ENCODE measurements around the gene GALNTL6.
"Not testable (repeated sequence)": the region's sequence is repeated elsewhere in the genome, so short reads cannot be mapped to it uniquely, and the experiment has no call there.

The GALNTL6 gene

DNA sequence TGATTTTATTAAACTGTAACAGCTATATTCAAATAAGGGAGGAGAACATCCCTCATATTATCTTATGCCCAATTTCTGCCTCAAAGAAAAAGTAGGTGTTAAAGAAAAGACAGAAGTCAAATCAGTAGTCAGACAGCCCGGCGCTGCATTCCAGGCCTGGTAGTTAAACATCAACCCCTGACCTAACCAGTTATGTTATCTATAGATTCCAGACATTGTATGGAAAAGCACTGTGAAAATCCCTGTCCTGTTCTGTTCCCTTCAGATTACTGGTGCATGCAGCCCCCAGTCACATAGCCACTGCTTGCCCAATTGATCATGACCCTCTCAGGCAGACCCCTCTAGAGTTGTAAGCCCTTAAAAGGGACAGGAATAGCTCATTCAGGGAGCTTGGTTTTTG is 1085.5 kb downstream of the GALNTL6 start:
- in situ Hi-C loops (cut with MboI; ENCODE audit: low sequenced_read_pairs), result no loop called here

- in situ Hi-C loops (cut with MboI; ENCODE audit: low sequenced_read_pairs), result no loop called here
Measured at GRCh38 chr4:172899861-172900260, 1086.7 kb downstream of the GALNTL6 start.

DNA sequence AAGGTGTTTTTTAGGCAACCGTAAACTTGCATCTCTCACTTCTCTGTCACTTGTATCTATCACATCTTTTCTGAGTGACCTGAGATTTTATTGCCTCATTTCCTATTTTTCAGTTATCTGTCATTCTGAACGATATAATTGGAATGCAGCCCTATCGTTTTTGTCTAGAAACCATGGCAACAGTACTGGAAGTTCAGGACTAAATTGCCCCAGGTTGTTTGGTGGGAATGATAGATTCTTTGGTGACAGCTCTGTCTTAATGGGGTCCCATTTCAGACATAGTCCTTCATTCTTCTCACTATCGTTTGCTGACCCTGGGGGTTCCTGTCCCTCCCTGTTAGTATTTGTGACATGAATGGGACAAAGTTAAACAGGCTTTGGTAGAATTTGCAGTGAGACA is 1087.7 kb downstream of the GALNTL6 start:
- in situ Hi-C loops (cut with MboI; ENCODE audit: low sequenced_read_pairs), result no loop called here

- in situ Hi-C loops (cut with MboI; ENCODE audit: low sequenced_read_pairs), result not testable (repeated sequence)
Measured at GRCh38 chr4:172912468-172912867, 1099.3 kb downstream of the GALNTL6 start.

DNA sequence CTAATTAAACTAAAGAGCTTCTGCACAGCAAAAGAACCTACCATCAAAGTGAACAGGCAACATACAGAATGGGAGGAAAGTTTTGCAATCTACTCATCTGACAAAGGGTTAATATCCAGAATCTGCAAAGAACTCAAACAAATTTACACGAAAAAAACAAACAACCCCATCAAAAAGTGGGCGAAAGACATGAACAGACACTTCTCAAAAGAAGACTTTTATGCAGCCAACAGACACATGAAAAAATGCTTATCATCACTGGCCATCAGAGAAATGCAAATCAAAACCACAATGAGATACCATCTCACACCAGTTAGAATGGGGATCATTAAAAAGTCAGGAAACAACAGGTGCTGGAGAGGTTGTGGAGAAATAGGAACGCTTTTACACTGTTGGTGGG is 1104.2 kb downstream of the GALNTL6 start:
- in situ Hi-C loops (cut with MboI; ENCODE audit: low sequenced_read_pairs), result not testable (repeated sequence)

GRCh38 chr4:172919269-172919668 is 1106.1 kb downstream of the GALNTL6 start:
- in situ Hi-C loops (cut with MboI; ENCODE audit: low sequenced_read_pairs), result no loop called here

GRCh38 chr4:172927096-172927814 is 1114.1 kb downstream of the GALNTL6 start:
- in situ Hi-C loops (cut with MboI; ENCODE audit: low sequenced_read_pairs), result no loop called here

DNA sequence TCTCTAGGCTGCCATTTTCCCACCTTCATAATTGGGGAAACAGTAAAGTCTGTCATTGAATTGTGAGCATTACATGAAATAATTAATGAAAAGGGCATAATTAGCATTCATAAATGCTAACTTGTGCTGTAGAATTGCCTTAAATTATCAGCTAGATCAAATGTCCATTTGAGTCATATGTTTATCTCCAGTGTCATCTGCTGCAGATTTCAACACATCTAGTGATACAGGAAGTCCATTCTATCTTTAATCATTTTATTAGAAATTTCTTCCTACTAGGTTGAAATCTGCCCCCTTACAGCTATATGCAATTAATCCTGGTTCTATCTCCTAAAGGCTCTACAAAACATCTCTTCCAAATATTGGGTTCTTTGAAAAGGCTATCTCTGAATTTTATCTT is 1115.1 kb downstream of the GALNTL6 start:
- in situ Hi-C loops (cut with MboI; ENCODE audit: low sequenced_read_pairs), result no loop called here

DNA sequence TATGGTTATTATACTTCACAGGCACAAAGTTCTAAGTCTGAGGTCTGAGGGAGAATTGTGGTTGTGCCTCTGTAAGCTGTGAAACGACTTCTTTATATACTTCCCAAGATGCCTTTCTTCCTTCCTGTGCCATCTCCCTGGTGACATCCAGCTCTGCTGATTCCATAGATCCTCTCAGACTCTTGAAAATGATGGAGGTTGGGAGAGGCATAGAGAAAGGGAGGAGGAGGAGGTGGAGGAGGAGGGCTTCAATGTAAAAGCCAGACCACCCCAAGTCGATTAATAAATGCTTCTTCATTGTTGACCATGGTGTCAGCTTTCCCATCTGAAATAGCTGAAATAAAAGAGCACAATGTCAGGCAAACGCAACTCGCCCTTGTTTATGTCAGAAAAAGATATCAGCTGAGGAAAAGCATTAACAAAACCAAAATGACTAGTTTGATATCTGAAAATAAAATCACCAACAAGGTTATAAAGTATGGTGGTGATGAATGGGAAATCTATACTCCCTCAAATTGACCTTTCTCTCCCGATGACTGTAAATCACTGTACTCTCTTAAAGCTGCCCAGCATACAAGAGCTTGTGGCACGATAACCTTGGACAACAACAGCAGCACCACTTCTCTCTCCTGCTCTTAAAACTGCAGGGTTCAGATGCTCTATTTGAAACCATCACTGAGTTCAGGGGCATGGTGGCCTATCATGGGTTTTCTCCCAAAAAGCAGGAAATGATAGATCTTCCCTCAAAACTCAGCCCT is 1125.0 kb downstream of the GALNTL6 start:
- in situ Hi-C loops (cut with MboI; ENCODE audit: low sequenced_read_pairs), result no loop called here

DNA sequence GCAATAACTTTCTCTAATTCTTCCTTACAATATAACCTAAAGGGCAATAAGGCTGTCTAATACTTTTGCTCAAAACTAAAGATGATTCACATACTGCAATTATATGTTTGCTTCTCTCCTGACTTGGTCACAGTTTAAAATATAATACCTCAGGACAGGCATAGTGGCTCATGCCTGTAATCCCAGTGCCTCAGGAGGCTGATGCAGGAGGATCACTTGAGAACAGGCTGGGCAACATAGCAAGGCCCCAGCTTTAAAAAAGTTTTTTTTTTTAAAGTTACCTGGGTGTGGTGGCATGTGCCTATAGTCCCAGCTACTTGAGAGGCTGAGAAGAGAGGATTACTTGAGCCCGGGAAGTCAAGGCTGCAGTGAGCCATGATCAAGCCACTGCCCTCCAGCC is 1125.7 kb downstream of the GALNTL6 start:
- in situ Hi-C loops (cut with MboI; ENCODE audit: low sequenced_read_pairs), result no loop called here

DNA sequence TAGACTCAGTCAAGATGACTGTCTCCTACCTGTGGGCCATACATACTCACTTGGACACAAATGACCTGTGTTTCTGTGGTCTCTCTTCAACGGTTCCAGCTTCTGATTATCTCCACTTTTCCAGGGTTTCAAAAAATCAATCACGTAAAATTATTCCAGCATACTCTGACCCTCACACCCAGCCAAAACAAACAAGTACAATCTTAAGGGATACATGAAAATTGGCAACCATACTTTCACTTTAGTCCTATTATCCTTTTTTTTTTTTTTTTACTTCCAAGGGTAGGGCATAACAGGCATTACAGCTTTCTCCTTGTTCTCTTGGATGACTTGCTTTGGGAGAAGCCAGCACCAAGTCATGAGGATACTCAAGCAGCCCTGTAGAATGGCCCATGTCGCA is 1129.6 kb downstream of the GALNTL6 start:
- in situ Hi-C loops (cut with MboI; ENCODE audit: low sequenced_read_pairs), result no loop called here

GRCh38 chr4:172945611-172946010 is 1132.4 kb downstream of the GALNTL6 start:
- in situ Hi-C loops (cut with MboI; ENCODE audit: low sequenced_read_pairs), result no loop called here

- in situ Hi-C loops (cut with MboI; ENCODE audit: low sequenced_read_pairs), result no loop called here
Measured at GRCh38 chr4:172946503-172946902, 1133.3 kb downstream of the GALNTL6 start.

GRCh38 chr4:172947594-172947993 is 1134.4 kb downstream of the GALNTL6 start:
- in situ Hi-C loops (cut with MboI; ENCODE audit: low sequenced_read_pairs), result no loop called here

DNA sequence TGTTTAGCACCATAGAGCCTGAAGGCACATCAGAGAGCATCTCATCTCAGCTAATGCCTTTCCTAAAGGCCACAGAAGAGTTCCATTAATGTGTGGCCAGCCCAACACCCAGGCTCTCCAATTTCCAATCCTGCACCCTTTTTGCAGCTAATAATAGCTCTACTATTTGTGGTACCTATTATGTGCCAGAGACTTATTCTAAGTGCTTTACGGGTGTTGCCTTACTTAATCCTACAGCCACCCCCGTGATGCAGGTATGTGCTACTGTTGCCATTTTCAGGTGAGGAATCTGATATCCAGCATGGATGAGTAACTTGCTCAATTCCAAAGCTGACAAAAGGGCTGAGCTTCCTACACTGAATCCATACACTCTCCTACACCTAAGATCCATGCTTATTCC is 1137.8 kb downstream of the GALNTL6 start:
- in situ Hi-C loops (cut with MboI; ENCODE audit: low sequenced_read_pairs), result no loop called here

GRCh38 chr4:172951679-172952451 is 1138.7 kb downstream of the GALNTL6 start:
- in situ Hi-C loops (cut with MboI; ENCODE audit: low sequenced_read_pairs), result no loop called here

- in situ Hi-C loops (cut with MboI; ENCODE audit: low sequenced_read_pairs), result no loop called here
Measured at GRCh38 chr4:172953896-172954568, 1140.8 kb downstream of the GALNTL6 start.

DNA sequence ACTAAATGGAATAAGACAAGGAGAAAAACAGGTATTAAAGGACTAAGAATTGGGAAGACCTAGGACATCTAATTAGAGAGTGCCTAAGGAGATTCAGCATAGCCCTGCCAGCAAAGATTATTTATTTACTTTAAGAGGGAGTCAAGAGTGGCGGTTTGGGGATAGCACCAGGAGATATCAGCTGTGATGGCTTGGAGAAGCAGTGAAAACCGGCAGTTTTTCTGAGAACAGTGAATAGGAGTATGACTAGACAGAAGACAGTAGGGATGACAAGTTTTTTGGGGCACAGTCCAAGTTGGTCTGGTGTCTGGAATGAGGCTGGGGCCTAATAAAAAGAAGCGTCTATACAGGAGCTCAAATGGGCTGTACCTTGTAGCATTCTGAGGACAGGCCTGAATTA is 1143.1 kb downstream of the GALNTL6 start:
- in situ Hi-C loops (cut with MboI; ENCODE audit: low sequenced_read_pairs), result not testable (repeated sequence)

- in situ Hi-C loops (cut with MboI; ENCODE audit: low sequenced_read_pairs), result no loop called here
Measured at GRCh38 chr4:172957216-172957615, 1144.0 kb downstream of the GALNTL6 start.

GRCh38 chr4:172962564-172963353 is 1149.6 kb downstream of the GALNTL6 start:
- in situ Hi-C loops (cut with MboI; ENCODE audit: low sequenced_read_pairs), result no loop called here

All from HL-60/S4 treated with retinoic acid at 250 ng/mL for 4 days and 3 days (cell line).